ENCODE measurements around the gene NBPF8.
"Not testable (repeated sequence)": the region's sequence is repeated elsewhere in the genome, so short reads cannot be mapped to it uniquely, and the experiment has no call there.

DNA sequence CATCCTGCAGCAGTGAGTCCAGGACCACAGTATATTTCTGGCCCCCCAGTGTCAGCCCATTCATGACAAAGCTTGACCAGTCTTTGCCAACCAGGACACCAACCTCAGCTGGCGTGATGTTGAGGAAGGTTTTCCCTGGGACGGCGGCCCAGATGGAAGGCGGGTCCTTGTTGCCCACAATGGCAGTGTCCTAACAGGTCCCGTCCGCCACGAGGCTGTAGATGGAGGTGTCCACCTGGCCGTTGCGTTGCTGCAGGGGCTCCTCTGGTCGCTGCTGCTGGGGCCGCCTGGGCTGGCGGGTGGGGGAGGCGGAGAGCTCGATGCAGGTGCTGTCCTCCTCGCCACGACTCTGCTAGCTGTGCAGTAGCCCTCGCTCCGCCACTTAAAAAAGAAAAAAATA lies 19.0 kb downstream of the NBPF8 start:
- TF ChIP-seq RFX5 (IDR thresholded peaks at IDR 0.05; ENCODE audit: low read depth, low read length); GABPA (IDR thresholded peaks at IDR 0.05; ENCODE audit: low read depth); EED (IDR thresholded peaks at IDR 0.05; ENCODE audit: low read depth); ASH2L (IDR thresholded peaks at IDR 0.05; ENCODE audit: borderline replicate concordance, low read depth); JUND (IDR thresholded peaks at IDR 0.05; ENCODE audit: low read depth, low read length); EZH2 (IDR thresholded peaks at IDR 0.05; ENCODE audit: borderline replicate concordance, control insufficient read depth, low read depth, low read length); SRF (IDR thresholded peaks at IDR 0.05; ENCODE audit: low read depth in 2 of 2, low read length in 2 of 2); REST (IDR thresholded peaks at IDR 0.05; ENCODE audit: low read depth, low read length); YY1 (IDR thresholded peaks at IDR 0.05; ENCODE audit: low read depth, low read length); ZZZ3 (IDR thresholded peaks at IDR 0.05; ENCODE audit: control insufficient read depth, insufficient read length, low read depth); SPI1 (IDR thresholded peaks at IDR 0.05; ENCODE audit: borderline replicate concordance, insufficient read depth, low read depth, low read length); RCOR1 (conservative IDR thresholded peaks at IDR 0.05; ENCODE audit: low read depth, low read length): not testable (repeated sequence)
- TF ChIP-seq, protein P1, sequence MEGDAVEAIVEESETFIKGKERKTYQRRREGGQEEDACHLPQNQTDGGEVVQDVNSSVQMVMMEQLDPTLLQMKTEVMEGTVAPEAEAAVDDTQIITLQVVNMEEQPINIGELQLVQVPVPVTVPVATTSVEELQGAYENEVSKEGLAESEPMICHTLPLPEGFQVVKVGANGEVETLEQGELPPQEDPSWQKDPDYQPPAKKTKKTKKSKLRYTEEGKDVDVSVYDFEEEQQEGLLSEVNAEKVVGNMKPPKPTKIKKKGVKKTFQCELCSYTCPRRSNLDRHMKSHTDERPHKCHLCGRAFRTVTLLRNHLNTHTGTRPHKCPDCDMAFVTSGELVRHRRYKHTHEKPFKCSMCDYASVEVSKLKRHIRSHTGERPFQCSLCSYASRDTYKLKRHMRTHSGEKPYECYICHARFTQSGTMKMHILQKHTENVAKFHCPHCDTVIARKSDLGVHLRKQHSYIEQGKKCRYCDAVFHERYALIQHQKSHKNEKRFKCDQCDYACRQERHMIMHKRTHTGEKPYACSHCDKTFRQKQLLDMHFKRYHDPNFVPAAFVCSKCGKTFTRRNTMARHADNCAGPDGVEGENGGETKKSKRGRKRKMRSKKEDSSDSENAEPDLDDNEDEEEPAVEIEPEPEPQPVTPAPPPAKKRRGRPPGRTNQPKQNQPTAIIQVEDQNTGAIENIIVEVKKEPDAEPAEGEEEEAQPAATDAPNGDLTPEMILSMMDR (IDR thresholded peaks at IDR 0.05 in 2 of 3, conservative IDR thresholded peaks at IDR 0.05 in 1 of 3; ENCODE audit: control insufficient read depth in 2 of 3, extremely low read depth in 1 of 3, insufficient read depth in 1 of 3, low read depth in 3 of 3, low read length in 3 of 3) = not testable (repeated sequence)
